Measurements from ENCODE around the gene PTH. TPM values are rescaled to one million over a fixed set of nuclear protein-coding genes. Genes with fewer than 3 reads are reported as not detected.

Gene PTH
- total RNA-seq, 1 experiment from 2014 or later: not detected

GRCh38 chr11:13448876-13449275 lies 46.9 kb downstream of the PTH start:
- WGBS (ENCODE audit: extremely low coverage, insufficient read length, low lambda C conversion rate): no CpG with 5 or more reads among the region's 2 CpGs

More at GRCh38 chr11:13448876-13449275, 46.9 kb downstream of the PTH start:
- H3K4me1 ChIP-seq (ENCODE audit: insufficient read depth, low read length): no peaks in the 10 kb centered on the region
- no peak overlapping the region for H2BK12ac ChIP-seq (ENCODE audit: insufficient read length, low read depth, low read length)
- H3K4ac ChIP-seq (ENCODE audit: low read depth, low read length): no peak overlapping the region
- H3K23me2 ChIP-seq (ENCODE audit: insufficient read length, low read depth, low read length, poor library complexity, severe bottlenecking): no peaks in the 10 kb centered on the region
- H4K8ac ChIP-seq (replicated peaks; ENCODE audit: insufficient read length, low read depth, low read length): no peak overlapping the region
- Mint-ChIP-seq H3K4me1 (peaks cover 13 to 14% of the 10 kb centered on the region in 2 experiments), H3K27me3 (ENCODE audit: low read depth) (no peaks in the 10 kb centered on the region), H3K36me3 (ENCODE audit: insufficient read depth in 1 of 3, low read depth in 3 of 3) (peaks cover 0 to 2% (median 0%) of the 10 kb centered on the region in 3 experiments; a peak in 1 of 7 replicates), H3K4me3 (no peak overlapping the region), H3K9me3 (no peaks in the 10 kb centered on the region), H3K27ac (no peak overlapping the region; a peak in 1 of 7 replicates)
- no peak overlapping the region for H4K5ac ChIP-seq (ENCODE audit: insufficient read length, low read depth, low read length)
- no peak overlapping the region for H3K14ac ChIP-seq (ENCODE audit: insufficient read depth, low read length)
- no peak overlapping the region for H2AK5ac ChIP-seq (ENCODE audit: insufficient read length, low read length)
- H4K20me1 ChIP-seq (ENCODE audit: control insufficient read depth, insufficient read depth, insufficient read length): no peaks in the 10 kb centered on the region
- DNase-seq: no peak
- no peak overlapping the region for H3K23ac ChIP-seq (ENCODE audit: insufficient read length, low read depth, low read length)
- H3K9ac ChIP-seq (ENCODE audit: extremely low read depth, insufficient read length, low read length): no peak overlapping the region
- H3K18ac ChIP-seq (ENCODE audit: insufficient read length, low read depth, low read length): no peak overlapping the region
- no peak overlapping the region for H3K27ac ChIP-seq (ENCODE audit: insufficient read length, low read depth, low read length)
- no peak overlapping the region for H2BK15ac ChIP-seq (ENCODE audit: low read depth, low read length)
- H3K9me3 ChIP-seq (ENCODE audit: control insufficient read depth, low read depth, low read length): no peaks in the 10 kb centered on the region
- no peak overlapping the region for H2BK20ac ChIP-seq (ENCODE audit: low read depth, low read length, poor library complexity, severe bottlenecking)
- no peak for TF ChIP-seq CTCF (conservative IDR thresholded peaks at IDR 0.05)
- no peak overlapping the region for H2AFZ ChIP-seq (ENCODE audit: low read length)
- no peak overlapping the region for H2BK5ac ChIP-seq (ENCODE audit: insufficient read length, low read length)
- H3K56ac ChIP-seq (ENCODE audit: insufficient read length, low read depth, low read length): no peak overlapping the region
- peaks cover 2% of the 10 kb centered on the region; the same call in 1 of the 2 replicates for H3K79me2 ChIP-seq (ENCODE audit: insufficient read depth, low read length)
- no peak overlapping the region for H4K91ac ChIP-seq (ENCODE audit: insufficient read length, low read depth, low read length)
- no peaks in the 10 kb centered on the region for H3K79me1 ChIP-seq (ENCODE audit: insufficient read depth, low read depth, low read length, poor library complexity, severe bottlenecking)
- H3K27me3 ChIP-seq (ENCODE audit: insufficient read depth, low read length): no peaks in the 10 kb centered on the region
- no peak overlapping the region for H3T11ph ChIP-seq (ENCODE audit: low read length)
- H2BK120ac ChIP-seq (ENCODE audit: low read depth, low read length, poor library complexity, severe bottlenecking): no peak overlapping the region
- H3K4me2 ChIP-seq (ENCODE audit: insufficient read depth, insufficient read length, low read length): no peak overlapping the region
